Mesenchymal stem cell (in vitro differentiated cells and primary cell): ENCODE data around the gene ITGA11.

ENCODE experiments used
- DNase-seq: peaks from one replicate; pipeline ENCODE4 v3.0.0-alpha.2; 2013
- H2AFZ ChIP-seq: one replicate; pipeline ENCODE4 v1.6.1; 2013; ENCODE audit warnings: low read depth, mild to moderate bottlenecking, control low read depth, inconsistent platforms, low read length, moderate library complexity
- H2AK5ac ChIP-seq: 2 replicates; pipeline ENCODE4 v1.6.1; 2013; ENCODE audit warnings: low read length, moderate library complexity, mild to moderate bottlenecking, inconsistent platforms; ENCODE audit not compliant: severe bottlenecking
- H2BK120ac ChIP-seq: one replicate; pipeline ENCODE4 v1.6.1; 2013; ENCODE audit warnings: low read depth, mild to moderate bottlenecking, inconsistent platforms, low read length, moderate library complexity
- H2BK12ac ChIP-seq, 2 experiments: one replicate each; pipeline ENCODE4 v1.6.1; 2013; ENCODE audit warnings: inconsistent platforms in 2 of 2, low read length in 2 of 2, mild to moderate bottlenecking in 2 of 2, moderate library complexity in 2 of 2, control low read depth in 1 of 2
- H2BK15ac ChIP-seq: one replicate; pipeline ENCODE4 v1.6.1; 2013; ENCODE audit warnings: mild to moderate bottlenecking, low read depth, inconsistent platforms; ENCODE audit not compliant: poor library complexity, severe bottlenecking
- H2BK5ac ChIP-seq: 2 replicates; pipeline ENCODE4 v1.6.1; 2013; ENCODE audit warnings: low read depth, mild to moderate bottlenecking, low read length, control low read depth, inconsistent platforms; ENCODE audit not compliant: poor library complexity, severe bottlenecking
- H3K14ac ChIP-seq, 2 experiments: one replicate each; pipeline ENCODE4 v1.6.1; 2013; ENCODE audit warnings: inconsistent platforms in 2 of 2, low read length in 2 of 2, control low read depth in 1 of 2, mild to moderate bottlenecking in 1 of 2, moderate library complexity in 1 of 2
- H3K18ac ChIP-seq, 2 experiments: one replicate each; pipeline ENCODE4 v1.6.1; 2013; ENCODE audit warnings: inconsistent platforms in 2 of 2, low read length in 2 of 2, control low read depth in 1 of 2, low read depth in 1 of 2, mild to moderate bottlenecking in 1 of 2
- H3K23ac ChIP-seq, 2 experiments: one replicate each; pipeline ENCODE4 v1.6.1; 2013; ENCODE audit warnings: inconsistent platforms in 2 of 2, low read length in 2 of 2, mild to moderate bottlenecking in 2 of 2, moderate library complexity in 2 of 2, control low read depth in 1 of 2
- H3K27ac ChIP-seq: 2 replicates; pipeline ENCODE4 v1.5.1; 2013; ENCODE audit warnings: mild to moderate bottlenecking, moderate library complexity, low read length, control low read depth, inconsistent platforms; ENCODE audit not compliant: poor library complexity, severe bottlenecking
- H3K27me3 ChIP-seq, 2 experiments: 2 replicates each; pipeline versions ENCODE4 v1.6.1 to v1.7.0; 2013; ENCODE audit warnings: low read length in 2 of 2, mild to moderate bottlenecking in 2 of 2, moderate library complexity in 2 of 2, control low read depth in 1 of 2, inconsistent platforms in 1 of 2; ENCODE audit not compliant: control insufficient read depth in 1 of 2, insufficient read depth in 1 of 2
- H3K36me3 ChIP-seq, 2 experiments: 2 replicates each; pipeline versions ENCODE4 v1.6.1 to v1.7.0; 2013; ENCODE audit warnings: low read length in 2 of 2, control low read depth in 1 of 2, inconsistent platforms in 1 of 2, low read depth in 1 of 2, mild to moderate bottlenecking in 1 of 2; ENCODE audit not compliant: insufficient read depth in 2 of 2, control insufficient read depth in 1 of 2
- H3K4ac ChIP-seq, 2 experiments: one replicate each; pipeline ENCODE4 v1.6.1; 2013; ENCODE audit warnings: inconsistent platforms in 2 of 2, low read length in 2 of 2, mild to moderate bottlenecking in 2 of 2, moderate library complexity in 2 of 2, control low read depth in 1 of 2, low read depth in 1 of 2
- H3K4me1 ChIP-seq: 2 replicates; pipeline ENCODE4 v1.6.1; 2013; ENCODE audit warnings: low read depth, low read length, control low read depth; ENCODE audit not compliant: control insufficient read depth, insufficient read depth
- H3K4me2 ChIP-seq: 2 replicates; pipeline ENCODE4 v1.6.1; 2013; ENCODE audit warnings: low read length, mild to moderate bottlenecking, inconsistent platforms; ENCODE audit not compliant: poor library complexity, severe bottlenecking
- H3K4me3 ChIP-seq, 2 experiments: 2 replicates each; pipeline versions ENCODE4 v1.5.1 to v1.7.0; 2013; ENCODE audit warnings: low read length in 2 of 2, mild to moderate bottlenecking in 2 of 2, control low read depth in 1 of 2, low read depth in 1 of 2; ENCODE audit not compliant: insufficient read depth in 1 of 2
- H3K79me1 ChIP-seq: replicated peaks from 2 replicates; pipeline ENCODE4 v1.6.1; 2013; ENCODE audit warnings: mild to moderate bottlenecking, control low read depth, low read length, inconsistent platforms; ENCODE audit not compliant: poor library complexity, severe bottlenecking
- H3K9ac ChIP-seq: 2 replicates; pipeline ENCODE4 v1.7.0; 2013; ENCODE audit warnings: mild to moderate bottlenecking, low read length, moderate library complexity
- H3K9me3 ChIP-seq: 2 replicates; pipeline ENCODE4 v1.7.0; 2013; ENCODE audit warnings: mild to moderate bottlenecking, low read length; ENCODE audit not compliant: control insufficient read depth
- H4K8ac ChIP-seq: one replicate; pipeline ENCODE4 v1.6.1; 2013; ENCODE audit warnings: inconsistent platforms, mild to moderate bottlenecking, low read length, moderate library complexity
- H4K91ac ChIP-seq: one replicate; pipeline ENCODE4 v1.6.1; 2013; ENCODE audit warnings: mild to moderate bottlenecking, low read length, inconsistent platforms
- WGBS: methylation state at CpG from one replicate; pipeline ENCODE4 v1.1.7; 2013; ENCODE audit warnings: mixed read lengths; 5-methylcytosine and 5-hydroxymethylcytosine counted together

The ITGA11 gene

DNA sequence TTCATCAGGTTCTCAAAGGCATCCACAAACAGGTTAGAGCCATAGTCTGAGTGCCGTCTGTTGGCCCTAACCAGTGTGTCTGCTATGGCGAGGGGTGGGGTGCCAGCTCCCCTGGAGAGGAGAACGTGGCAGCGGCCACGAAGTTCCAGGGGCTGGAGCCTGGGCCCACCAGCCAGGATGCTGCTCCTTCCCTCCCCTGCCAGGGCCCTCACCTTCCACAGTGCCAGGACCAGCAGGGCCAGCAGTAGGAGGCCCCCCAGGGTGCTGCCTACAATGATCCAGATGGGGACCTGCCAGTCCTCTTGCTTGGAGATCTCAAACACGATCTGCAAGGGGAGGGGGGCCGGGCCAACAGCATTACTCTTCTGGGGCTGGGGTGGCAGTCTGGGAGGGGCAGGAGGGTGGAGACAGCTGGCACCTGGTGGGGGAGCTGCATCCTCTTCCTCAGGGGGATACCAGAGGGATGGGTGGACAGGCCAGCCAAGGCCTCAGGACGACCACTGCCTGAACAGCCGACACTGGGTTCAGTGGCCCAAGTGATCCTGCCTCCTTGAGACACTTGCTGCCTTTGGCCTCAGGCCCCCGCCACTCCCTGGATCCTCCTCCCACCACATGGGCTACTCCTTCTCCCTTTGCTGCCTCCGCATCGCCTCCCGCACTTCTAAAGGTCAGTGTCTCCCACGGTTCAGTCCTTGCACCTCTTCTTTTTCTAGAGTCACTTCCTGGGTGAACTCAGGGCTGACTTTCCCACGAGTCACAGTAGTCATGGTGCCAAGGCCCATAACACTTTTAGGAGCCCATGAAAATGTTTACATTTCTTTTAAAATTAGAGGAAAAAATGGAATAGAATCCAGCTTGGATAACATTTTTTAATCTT lies 128.2 kb downstream of the ITGA11 start:
- H3K4me1 ChIP-seq, result peaks cover 12% of the 10 kb centered on the region
- no peak overlapping the region for H3K9ac ChIP-seq
- H3K4me3 ChIP-seq, result no peak overlapping the region
- no peaks in the 10 kb centered on the region for H3K27me3 ChIP-seq
- no peak overlapping the region for H3K27ac ChIP-seq
- peaks cover 15 to 69% of the 10 kb centered on the region in 2 experiments for H3K36me3 ChIP-seq
- no peak overlapping the region for H2BK5ac ChIP-seq
- H3K9me3 ChIP-seq, result no peaks in the 10 kb centered on the region
- H2AFZ ChIP-seq, result no peak overlapping the region
- no peak overlapping the region for H2BK15ac ChIP-seq
- WGBS, result 78% methylated on average over 12 of the region's 15 CpGs
- H4K8ac ChIP-seq, result no peak overlapping the region
- no peak overlapping the region for H3K4ac ChIP-seq
- peak overlapping the region; percentile 27 for H2BK120ac ChIP-seq
- H3K4me2 ChIP-seq, result no peak overlapping the region
- no peak overlapping the region for H2BK12ac ChIP-seq
- no peak overlapping the region for H2AK5ac ChIP-seq
- H3K23ac ChIP-seq, result no peak overlapping the region
- DNase-seq, result no peak
- H3K79me1 ChIP-seq, result peaks cover 16% of the 10 kb centered on the region
- no peak overlapping the region for H4K91ac ChIP-seq
- no peak overlapping the region for H3K14ac ChIP-seq
- no peak overlapping the region for H3K18ac ChIP-seq

DNA sequence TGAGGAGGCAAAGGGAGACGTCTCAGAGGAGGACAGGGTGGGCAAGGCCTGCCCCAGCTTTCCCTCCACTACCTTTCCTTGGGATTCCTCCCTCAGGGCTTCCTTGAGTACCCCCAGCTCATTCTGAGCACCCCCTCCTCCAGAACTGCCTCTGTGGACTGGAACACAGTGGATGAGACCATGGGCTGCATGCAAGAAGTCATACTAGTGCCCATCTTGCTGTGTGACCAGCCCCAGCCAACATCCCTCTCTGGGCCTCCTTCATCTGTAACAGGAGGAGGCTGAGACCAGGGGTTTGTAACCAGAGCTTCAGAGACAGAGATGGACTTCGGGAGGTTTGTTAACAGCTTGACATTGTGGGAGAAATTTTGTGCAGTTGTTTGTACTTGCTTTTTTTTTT lies 128.8 kb downstream of the ITGA11 start:
- H2BK120ac ChIP-seq, result no peak overlapping the region
- peaks cover 20% of the 10 kb centered on the region for H3K79me1 ChIP-seq
- no peak overlapping the region for H3K9ac ChIP-seq
- H2BK12ac ChIP-seq, result no peak overlapping the region
- no peak overlapping the region for H2AK5ac ChIP-seq
- H3K4me3 ChIP-seq, result no peak overlapping the region
- no peak for DNase-seq
- H4K8ac ChIP-seq, result no peak overlapping the region
- no peak overlapping the region for H2AFZ ChIP-seq
- H3K4me2 ChIP-seq, result no peak overlapping the region
- no peaks in the 10 kb centered on the region for H3K27me3 ChIP-seq
- no peak overlapping the region for H3K27ac ChIP-seq
- no peak overlapping the region for H3K14ac ChIP-seq
- no peak overlapping the region for H3K23ac ChIP-seq
- 80% methylated on average over 1 of the region's 2 CpGs for WGBS
- H3K9me3 ChIP-seq, result no peaks in the 10 kb centered on the region
- H3K4ac ChIP-seq, result no peak overlapping the region
- H3K18ac ChIP-seq, result no peak overlapping the region
- no peak overlapping the region for H2BK5ac ChIP-seq
- H2BK15ac ChIP-seq, result no peak overlapping the region
- H3K36me3 ChIP-seq, result peaks cover 17 to 71% of the 10 kb centered on the region in 2 experiments
- peaks cover 14% of the 10 kb centered on the region for H3K4me1 ChIP-seq
- H4K91ac ChIP-seq, result no peak overlapping the region

DNA sequence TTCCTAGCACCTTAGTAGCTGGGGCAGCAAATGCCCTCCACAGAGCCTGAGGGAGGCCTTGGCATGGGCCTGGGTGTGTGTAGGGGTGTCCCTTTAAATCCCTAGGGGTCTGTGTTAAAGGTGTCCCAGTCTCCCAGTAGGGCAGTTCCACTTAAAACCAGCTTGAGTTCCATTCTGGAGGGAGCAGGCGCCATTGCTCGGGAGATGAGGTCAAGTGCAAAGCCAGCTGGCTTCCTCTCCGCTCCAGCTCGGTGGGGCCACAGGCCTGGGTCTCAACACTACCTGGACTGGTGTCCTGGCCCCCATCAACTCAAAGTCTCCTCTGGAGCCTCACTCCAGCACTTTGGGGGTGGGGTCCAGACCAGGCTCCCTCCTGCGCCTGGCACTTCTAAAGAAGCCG lies 129.2 kb downstream of the ITGA11 start:
- no peaks in the 10 kb centered on the region for H3K27me3 ChIP-seq
- H2AFZ ChIP-seq, result no peak overlapping the region
- H3K4me3 ChIP-seq, result no peak overlapping the region
- no peaks in the 10 kb centered on the region for H3K9me3 ChIP-seq
- H3K36me3 ChIP-seq, result peaks cover 21 to 71% of the 10 kb centered on the region in 2 experiments
- H3K79me1 ChIP-seq, result peaks cover 21% of the 10 kb centered on the region
- H3K27ac ChIP-seq, result no peak overlapping the region
- no peak overlapping the region for H3K18ac ChIP-seq
- DNase-seq, result no peak
- no peak overlapping the region for H3K9ac ChIP-seq
- no peak overlapping the region for H4K8ac ChIP-seq
- H3K4me1 ChIP-seq, result peaks cover 14% of the 10 kb centered on the region
- H4K91ac ChIP-seq, result no peak overlapping the region
- no peak overlapping the region for H2BK5ac ChIP-seq
- no peak overlapping the region for H3K4ac ChIP-seq
- no peak overlapping the region for H2BK12ac ChIP-seq
- no peak overlapping the region for H2BK15ac ChIP-seq
- 97% methylated on average over 6 of the region's 6 CpGs for WGBS
- no peak overlapping the region for H2AK5ac ChIP-seq
- no peak overlapping the region for H3K14ac ChIP-seq
- no peak overlapping the region for H3K23ac ChIP-seq
- no peak overlapping the region for H2BK120ac ChIP-seq
- H3K4me2 ChIP-seq, result no peak overlapping the region

DNA sequence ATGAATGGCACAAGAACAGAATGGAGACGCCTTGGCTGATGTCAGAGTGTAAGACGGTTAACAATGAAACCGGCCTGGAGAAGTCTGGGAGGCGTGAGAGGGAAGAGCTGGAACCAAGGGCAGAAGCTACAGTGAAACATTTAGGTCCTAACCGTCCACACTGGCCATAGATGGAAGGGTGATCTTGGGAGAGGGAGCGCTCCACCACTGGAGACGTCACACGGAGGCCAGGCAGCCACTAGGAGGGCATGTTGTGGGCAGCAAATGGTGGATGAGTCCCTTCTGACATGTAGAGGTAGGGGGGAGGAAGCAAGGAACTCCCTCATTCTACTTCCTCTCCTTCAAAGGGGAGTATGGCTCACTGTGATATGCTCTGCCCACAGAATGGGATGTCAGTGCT lies 130.7 kb downstream of the ITGA11 start:
- Histone ChIP-seq H3K18ac (no peak overlapping the region), H3K14ac (no peak overlapping the region), H3K9me3 (no peaks in the 10 kb centered on the region), H3K4ac (no peak overlapping the region), H3K79me1 (peaks cover 16% of the 10 kb centered on the region), H3K9ac (no peak overlapping the region), H3K4me1 (peaks cover 12% of the 10 kb centered on the region), H2BK15ac (no peak overlapping the region), H4K8ac (no peak overlapping the region), H3K36me3 (peaks cover 28 to 60% of the 10 kb centered on the region in 2 experiments), H3K4me2 (no peak overlapping the region), H3K23ac (no peak overlapping the region), H2BK120ac (no peak overlapping the region), H4K91ac (no peak overlapping the region), H2BK12ac (no peak overlapping the region), H2AK5ac (no peak overlapping the region), H2BK5ac (no peak overlapping the region), H2AFZ (no peak overlapping the region), H3K27ac (no peak overlapping the region), H3K4me3 (no peak overlapping the region), H3K27me3 (no peaks in the 10 kb centered on the region)
- 94% methylated on average over 8 of the region's 8 CpGs for WGBS
- no peak for DNase-seq
